ENCODE results near the gene FCMR.
"Not testable (repeated sequence)": the region's sequence is repeated elsewhere in the genome, so short reads cannot be mapped to it uniquely, and the experiment has no call there.

The FCMR gene

DNA sequence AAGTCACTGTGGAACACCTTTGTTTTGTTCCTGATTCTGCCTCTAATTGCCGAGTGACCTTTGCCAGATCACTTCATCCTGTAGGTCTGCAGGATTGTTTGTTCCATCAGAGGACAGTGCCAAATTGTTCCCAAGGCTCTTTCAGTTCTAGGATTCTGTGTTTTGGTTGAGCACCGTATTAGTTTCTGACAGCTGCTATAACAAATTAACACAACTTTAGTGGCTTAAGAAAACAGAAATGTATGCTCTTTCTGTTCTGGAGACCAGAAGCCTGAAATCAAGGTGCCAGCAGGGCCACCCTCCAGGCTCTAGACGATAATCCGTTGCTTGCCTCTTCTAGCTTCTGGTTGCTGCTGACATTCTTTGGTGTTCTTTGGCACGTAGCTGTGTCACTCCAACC, 27.9 kb upstream of the FCMR start:
- DNase-seq = no peak

DNA sequence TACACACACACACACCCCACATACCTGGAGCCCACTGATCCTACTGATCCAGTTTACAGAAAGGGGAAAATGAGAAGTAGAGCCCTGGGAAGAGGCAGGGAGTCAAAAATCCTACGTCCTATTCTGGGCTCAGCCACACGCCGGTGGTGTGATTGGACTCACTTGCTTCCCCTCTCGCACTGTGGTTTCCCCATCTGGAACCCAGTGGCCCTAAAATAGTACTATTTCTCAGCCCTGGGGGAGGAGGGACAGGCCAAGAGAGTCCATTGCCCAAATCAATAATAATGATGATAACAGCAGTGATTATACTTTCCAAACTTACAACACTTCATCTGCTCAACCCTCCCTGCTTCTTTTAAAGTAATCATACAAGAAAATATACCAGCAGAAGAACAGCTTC, 27.5 kb upstream of the FCMR start:
- no peak for DNase-seq

DNA sequence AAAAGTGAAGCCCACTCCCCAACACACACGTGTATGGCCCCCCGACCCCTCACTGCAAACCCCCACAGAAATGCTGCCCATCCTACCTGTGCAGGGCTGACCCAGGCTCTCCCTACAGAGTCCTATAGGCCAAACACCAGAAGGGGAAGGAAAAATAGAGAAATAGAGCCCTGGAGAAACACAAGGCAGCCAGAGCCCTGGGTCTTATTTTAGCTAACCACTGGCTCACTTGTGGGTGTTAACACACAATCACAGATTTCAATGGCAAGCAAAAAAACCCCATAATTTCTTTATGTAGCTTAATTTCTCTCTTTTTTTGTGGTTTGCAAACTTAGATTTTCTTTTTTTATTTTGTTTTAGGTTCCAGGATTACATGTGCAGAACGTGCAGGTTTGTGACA, 25.5 kb upstream of the FCMR start:
- no peak for DNase-seq

DNA sequence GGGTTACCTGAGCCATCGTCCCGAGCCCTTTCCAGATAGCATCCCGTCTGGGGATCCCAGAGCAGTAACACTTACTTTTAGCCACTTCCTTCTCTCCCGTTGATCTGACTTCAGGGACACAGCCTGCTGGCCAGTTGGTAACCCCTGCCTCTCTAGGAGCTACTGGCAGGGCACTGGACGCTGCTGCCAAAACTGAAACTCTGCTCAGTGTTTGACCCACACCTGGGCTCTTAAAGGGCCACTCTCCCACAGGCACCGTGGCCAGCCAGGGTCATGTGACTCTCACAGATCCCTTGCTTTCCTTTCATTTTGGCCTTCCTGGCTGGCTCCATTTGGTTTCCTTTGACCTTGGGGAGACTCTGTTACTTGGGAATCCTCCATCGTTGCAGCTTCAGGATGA, 24.5 kb upstream of the FCMR start, which contains the start of gene PIGR:
Gene PIGR, minus strand, starts transcription at position 206 of the 400 bp plus-strand sequence. CDS start 5,935 bp downstream, outside the sequence.
- DNase-seq = no peak

DNA sequence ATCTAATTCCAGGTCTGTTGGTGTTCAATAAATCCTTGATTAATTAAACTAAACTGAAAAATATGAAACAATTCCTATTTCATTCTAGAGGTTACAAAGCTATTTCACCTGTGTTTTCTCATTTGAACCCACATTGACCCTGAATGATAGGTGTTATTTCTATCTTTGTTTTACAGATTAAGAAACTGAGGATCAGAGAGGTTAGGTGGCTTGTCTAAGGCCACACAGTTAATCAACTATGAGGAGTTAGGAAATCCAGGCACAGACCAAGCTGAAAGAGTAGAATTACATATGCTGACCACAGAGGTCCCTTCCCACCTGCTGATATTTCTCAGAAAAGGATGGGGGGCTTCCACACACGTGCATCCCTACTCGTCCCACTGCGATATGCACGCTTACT, 24.0 kb upstream of the FCMR start:
- DNase-seq = no peak

DNA sequence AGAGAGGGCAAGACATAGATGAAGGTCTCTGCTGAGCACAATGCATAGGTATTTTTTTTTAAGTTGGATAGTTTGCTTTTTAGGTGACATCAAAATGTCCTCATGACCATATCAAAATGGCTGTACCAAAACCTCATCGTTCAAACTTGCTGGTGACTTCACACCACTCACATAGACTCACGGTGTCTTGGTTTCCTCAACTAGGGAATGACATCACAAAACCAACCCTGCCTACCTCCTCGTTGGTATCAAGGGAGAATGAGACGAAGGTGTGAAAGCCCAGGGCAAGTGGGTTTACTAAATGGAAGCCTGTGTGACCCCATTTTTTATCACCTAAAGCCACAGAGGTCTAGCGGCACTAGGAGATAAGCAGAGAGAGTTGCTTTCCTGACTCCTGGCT, 23.0 kb upstream of the FCMR start:
- no peak for DNase-seq

DNA sequence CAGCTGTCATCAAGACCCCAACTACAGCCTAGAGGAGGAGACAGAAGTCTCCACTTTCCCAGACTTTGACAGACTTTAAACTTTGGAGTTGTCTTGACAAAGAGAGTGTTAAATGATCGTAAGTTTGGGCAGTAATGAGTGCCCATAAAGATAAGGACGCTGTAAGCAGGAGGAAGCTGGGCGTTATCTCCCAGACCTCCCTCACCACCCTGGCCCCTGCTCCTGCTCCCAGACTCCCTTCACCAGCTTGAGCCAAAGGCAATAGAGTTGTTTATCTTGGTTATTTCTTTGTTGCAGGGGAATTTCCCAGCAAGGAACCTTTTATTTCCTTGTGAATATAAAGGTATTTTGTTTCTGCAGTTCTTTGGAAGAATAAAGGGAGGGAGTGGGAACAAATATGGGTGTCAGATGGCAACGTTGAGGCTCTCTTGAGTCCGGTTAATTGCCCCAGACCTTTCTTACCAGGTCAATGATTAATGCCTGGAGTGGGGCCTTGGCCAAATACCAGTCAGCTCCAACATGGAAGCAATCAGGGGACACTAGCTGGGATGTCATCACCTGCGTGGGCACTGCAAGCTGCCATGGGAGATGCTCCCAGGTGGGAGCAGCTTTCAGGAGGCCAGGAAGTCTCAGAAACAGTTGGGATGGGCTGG, 20.2 kb upstream of the FCMR start:
- no peak for DNase-seq

DNA sequence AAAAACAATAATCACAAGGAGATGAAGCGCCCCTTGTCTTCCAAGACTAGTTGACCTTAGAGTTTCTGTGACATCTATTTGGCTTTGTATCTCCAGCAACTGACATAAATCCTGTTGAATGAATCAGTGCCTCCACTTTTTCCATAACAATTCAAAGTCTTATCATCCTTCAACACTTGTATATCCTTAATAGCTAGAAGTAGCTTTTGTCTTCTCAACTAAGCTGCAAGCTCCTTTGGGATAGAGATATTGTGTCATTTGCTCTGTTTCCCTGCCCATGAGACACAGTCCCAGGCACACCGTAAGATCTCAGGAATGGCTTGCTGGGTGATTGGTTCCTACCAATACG, 18.8 kb upstream of the FCMR start:
- no peak for DNase-seq

DNA sequence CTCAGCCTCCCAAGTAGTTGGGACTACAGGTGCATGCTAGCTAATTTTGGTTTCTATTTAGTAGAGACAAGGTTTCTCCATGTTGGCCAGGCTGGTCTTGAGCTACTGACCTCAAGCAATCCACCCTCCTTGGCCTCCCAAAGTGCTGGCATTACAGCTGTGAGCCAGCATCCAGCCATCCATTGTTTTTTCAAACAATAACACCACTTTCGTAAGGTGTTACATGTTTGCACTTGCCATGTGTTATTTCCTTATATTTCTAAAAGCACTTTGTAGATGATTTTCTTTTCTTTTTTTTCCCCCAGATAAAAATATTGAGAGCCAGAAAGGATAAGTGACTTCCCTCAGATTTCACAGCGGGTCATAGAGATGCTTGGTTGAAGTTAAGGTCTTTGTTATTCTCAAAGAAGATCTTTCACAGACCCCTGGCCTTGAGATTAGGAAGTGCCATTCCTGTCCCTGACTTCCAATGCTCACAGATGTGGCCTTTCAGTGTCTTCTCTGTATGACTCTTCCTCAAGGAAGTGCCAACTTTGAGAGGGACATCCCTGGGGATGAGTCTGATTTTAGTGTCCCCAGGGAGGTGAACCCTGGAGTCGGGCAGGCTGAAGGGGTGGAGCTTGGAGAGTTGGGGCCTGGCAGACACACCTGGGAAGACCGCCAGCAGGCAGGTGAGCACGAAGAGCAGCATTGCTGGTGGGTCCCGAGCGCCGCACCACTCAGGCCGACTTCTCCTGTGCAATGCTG, 18.3 kb upstream of the FCMR start:
- DNase-seq = no peak

DNA sequence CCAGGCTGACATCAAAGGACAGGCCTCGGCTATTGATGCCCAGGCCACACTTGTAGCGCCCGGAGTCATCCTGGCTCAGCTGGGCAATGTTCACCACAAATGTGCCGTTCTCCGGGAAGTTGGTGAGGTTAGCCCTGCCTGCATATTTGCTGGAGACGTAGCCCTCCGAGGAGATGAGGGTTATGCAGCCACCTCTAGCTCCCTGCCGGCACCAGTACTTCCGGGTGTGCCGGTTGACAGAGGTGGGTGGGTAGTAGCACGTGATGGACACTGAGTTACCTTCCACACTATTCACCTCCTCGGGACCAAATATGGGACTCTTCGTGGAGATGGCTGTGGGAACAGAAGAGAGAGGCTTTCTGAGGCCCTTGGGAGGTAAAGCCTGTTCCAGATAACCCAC, 17.4 kb upstream of the FCMR start:
- DNase-seq = no peak

DNA sequence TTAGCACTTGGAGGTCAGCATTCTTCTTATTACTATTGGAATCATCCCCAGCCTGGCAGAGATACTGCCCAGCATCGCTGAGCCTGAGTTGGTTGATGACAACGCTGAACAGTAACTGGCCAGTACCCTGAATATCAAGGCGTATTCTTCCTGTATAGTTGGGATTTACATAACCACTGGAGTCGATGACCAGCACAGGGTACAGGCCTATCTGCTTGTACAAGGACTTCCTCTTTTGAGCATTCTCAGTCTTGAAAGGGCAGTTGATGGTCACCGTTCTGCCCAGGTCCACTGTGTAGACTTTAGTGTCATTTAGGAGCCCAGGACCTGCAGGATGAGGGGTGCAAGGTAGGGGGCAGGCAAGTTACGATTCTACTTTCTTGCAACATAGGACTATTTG, 15.7 kb upstream of the FCMR start:
- DNase-seq = no peak

DNA sequence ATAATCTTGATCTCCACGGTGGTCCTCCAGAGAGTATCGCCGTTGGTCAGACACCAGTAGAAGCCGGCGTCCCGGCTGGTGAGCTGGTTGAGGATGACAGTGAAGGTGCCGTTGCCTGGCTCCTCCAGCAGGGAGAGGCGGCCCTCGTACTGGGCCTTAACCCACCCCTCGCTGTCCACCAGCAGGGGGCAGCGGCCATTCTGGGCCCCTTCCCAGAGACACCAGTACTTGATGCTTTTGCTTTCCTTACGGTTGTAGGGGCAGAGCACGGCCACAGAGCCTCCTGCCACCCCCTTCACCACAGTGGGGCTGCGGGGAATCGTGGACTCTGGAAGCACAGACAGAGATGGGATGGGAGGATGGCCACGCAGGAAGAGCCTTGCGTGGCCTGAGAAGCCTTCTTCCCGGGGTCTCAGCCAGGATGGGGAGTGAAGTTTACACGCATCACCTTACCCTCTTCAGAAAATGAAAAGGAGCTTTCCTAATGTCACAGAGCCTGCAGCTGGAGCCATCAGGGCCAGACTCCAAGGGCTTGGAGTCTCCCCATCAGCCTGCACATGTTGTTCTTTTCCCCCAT, 13.8 kb upstream of the FCMR start:
- peak; percentile 5 for DNase-seq

DNA sequence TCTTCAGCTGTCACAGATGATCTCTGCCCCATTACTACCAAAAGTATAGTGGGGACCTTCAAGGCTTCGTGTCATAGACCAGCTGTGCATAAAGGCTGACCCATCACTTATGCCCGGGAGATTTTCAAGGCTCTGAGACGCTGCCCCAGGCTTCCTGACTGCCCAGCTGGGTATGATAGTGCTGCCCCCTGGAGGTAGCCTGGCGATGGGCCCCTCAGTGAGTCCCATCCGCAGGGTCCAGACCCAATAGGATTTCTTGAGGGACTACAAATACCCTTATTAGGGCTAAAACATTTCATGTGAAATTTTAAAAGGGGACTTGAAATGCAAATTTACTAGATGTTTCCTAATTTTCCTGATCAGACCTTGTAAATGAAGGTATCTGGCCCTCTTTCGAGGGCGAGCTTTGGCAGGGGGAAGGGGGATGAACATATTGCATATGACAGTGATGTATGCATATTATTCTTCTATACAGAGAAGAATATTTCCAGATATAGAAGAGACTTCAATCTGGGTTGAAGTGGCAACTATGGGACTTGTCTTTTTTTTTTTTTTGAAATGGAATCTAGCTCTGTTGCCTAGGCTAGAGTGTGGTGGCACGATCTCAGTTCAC, 11.7 kb upstream of the FCMR start:
- DNase-seq = no peak

DNA sequence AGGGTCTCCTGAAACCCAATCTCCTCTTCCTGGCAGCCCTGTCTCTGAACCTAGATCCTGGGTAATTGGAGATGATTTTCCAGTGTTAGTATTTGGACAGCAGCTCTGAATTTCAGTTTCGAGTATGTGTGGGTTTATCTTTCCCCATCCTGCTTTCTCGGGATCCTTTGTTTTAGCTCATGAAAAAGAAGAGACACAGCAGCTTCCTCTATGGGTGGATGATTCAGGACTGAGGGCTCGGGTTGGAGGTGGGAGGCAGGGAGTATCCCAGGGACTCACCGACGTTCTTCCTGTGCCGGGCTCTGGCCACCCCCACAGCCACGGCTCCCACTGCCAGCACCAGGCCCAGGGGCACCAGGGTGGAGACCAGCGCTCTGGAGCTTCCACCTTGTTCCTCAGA, 10.4 kb upstream of the FCMR start:
- no peak for DNase-seq

DNA sequence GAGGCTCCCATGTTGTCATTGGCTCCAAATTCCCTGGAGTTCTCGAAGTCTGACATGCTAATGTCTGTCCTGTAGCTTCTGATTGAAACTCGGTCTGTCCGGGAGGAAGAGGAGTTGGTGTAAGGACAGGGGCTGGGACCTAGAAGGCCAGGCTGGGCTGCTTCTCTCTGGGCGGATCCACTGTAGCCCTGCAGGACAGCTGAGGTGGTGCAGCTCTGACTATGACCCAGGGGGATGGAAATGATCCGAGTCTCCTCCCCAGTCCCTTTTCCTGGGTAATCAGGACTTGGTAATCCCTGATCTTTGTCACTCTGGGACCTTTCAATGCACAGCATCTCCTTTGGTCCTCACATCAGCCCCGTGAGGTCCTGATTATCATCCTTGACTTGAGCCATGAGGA, 10.0 kb upstream of the FCMR start:
- no peak for DNase-seq

DNA sequence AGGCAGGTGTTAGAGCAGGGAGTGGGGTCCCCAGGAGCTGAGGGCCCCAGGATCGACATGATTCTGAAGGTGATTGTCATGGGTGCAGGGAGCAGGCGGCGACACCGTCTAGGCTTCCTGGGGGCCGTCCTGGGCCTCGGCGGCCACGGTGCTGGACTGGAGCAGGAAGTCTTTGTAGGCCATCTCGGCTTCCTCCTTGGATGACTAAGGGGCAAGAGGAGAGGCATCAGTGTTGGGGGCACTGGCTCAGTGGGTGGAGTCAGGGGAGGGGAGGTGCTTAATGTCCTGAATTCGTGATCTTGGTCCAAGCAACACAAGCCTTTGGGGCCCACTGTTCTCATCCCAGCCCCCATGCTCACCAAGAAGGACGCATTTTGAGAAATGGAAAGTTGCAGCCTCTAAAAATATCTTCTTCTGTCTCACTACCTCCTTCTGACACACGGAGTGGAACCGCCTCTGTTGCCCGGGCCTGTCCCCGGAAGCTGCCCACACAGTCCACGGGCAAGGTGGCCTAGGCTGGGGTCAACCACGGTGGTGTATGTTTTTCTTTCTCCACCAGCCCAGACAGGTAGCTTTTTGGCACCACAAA, 8.6 kb upstream of the FCMR start:
- no peak for DNase-seq

DNA sequence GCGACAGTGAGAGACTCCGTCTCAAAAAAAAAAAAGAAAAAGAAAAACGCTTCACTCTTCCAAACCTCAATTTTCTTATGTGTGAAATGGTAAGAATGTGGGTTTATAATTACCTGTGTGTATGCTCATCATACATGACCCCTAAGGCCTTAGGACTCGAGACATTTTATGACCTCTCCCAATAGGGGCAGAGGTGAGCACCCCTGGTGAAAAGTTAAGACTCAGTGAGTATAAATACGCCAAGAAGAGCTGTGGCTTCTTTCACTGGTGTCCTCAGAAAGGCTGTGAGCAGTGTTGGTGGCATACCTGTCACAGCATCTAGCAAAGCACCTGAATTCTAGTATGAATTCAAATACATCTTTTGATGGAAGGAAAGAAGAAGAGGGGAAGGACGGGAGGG, 7.8 kb upstream of the FCMR start:
- DNase-seq = no peak

DNA sequence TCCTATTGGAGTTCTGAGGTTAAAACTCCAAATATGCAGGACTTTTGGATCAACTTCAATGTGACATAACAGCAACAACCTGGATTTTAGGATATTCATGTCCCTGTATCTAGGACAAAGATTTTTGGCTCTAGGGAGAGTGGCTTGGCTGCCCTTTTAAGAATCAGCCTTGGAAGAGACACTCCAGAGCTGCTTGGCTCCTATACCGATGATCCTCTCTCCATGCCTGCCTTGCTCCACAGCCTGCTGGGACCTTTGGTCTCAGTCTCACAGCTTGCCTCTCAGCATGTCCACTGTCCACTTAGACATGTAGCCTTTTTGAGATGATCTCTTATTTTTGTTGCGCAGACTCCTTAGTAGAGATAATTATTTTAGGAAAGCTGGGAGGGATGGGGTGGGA, 4.5 kb upstream of the FCMR start:
- no peak for DNase-seq

DNA sequence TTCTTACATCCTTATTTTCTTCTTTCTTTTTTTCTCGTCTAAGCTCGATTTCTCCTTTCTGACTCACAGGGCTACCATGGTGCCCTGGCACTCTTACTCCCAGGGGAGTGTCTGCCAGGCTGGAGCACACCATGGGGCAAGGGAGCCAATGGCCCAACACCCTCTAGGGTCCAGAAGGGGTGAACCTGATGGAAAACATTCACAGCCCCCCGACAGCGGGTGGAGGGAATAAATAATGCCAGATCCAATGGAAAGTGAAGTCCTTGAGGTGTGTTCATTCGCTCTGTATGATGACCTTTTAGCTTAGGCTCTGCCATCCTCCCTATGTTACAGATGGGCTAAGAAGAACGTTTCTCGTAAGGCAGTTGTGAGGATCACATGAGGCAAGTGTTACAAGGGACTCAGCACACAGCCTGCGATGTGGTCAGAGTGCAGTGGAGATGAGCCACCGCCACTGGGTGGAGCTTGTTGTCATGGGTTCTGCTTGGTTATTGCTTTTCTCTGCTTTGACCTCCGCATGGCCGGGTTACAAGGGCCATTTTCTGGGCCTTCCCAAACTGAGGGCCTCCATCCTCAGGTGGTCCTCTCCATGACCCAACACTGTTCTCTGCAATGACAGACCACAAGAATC, 3.5 kb upstream of the FCMR start:
- no peak for DNase-seq

DNA sequence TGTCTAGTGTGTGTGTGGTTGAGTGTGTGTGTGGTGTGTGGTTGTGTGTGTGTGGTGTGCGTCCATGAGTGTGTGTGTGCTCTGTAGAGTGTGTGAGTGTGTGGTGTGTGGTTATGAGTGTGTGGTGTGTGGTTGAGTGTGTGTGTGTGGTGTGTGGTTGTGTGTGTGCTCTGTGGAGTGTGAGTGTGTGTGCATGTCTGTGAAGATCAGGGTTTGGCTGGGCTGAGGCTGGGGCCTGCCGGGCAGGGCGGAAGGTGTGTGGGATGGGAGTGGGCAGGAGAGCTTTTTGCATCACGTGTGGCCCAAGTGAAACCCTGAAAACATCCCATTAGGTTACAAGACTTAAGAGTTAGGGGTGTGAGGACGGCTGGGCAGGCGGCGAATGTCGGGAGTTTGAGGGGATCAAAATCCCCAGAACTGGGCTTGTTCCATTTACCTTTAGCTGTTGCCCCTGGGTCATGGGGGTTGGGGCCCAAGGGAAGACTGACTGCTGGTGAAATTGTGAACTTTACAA, 2.9 kb upstream of the FCMR start:
- no peak for DNase-seq

DNA sequence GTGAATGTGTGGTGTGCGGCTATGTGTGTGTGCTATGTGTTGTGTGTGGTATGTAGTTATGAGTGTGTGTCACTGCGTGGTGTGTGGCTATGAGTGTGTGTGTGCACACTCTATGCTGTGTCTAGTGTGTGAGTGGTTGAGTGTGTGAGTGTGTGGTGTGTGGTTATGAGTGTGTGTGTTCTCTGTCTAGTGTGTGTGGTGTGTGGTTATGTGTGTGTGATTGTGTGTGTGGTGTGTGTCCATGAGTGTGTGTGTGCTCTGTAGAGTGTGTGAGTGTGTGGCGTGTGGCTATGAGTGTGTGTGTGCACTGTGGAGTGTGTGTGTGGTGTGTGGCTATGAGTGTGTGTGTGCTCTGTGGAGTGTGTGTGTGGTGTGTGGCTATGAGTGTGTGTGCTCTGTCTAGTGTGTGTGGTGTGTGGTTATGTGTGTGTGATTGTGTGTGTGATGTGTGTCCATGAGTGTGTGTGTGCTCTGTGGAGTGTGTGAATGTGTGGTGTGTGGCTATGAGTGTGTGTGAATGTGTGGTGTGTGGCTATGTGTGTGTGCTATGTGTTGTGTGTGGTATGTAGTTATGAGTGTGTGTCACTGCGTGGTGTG, 2.3 kb upstream of the FCMR start:
- not testable (repeated sequence) for DNase-seq
